GM12891 (cell line): ENCODE data around the gene ZDHHC3.

Source experiments
- DNase-seq: peaks from one replicate; pipeline ENCODE4 v3.0.0; 2011; ENCODE audit warnings: low spot score; ENCODE audit not compliant: insufficient read length
- FAIRE-seq: peaks from 2 replicates; lab custom pipeline; 2011; peaks lifted over from hg19 to GRCh38; lab: Jason Lieb, UNC
- PAX5 ChIP-seq: IDR thresholded peaks from 2 replicates; pipeline ENCODE4 v1.6.1; 2011; ENCODE audit warnings: low read length, moderate library complexity, mild to moderate bottlenecking; ENCODE audit not compliant: insufficient read depth, severe bottlenecking
- POLR2A ChIP-seq: IDR thresholded peaks from 2 replicates; pipeline ENCODE4 v1.6.1; 2011; ENCODE audit warnings: low read depth, low read length, control low read depth
- POLR2AphosphoS5 ChIP-seq: IDR thresholded peaks from 2 replicates; pipeline ENCODE4 v1.6.1; 2011; ENCODE audit warnings: low read depth, low read length, control low read depth
- POU2F2 ChIP-seq: IDR thresholded peaks from 2 replicates; pipeline ENCODE4 v1.6.1; 2011; ENCODE audit warnings: low read depth, mild to moderate bottlenecking, control low read depth, low read length, moderate library complexity
- SPI1 ChIP-seq: IDR thresholded peaks from 2 replicates; pipeline ENCODE4 v1.6.1; 2011; ENCODE audit warnings: low read depth, low read length, control low read depth
- TAF1 ChIP-seq: IDR thresholded peaks from 2 replicates; pipeline ENCODE4 v1.6.1; 2011; ENCODE audit warnings: low read depth, low read length, control low read depth

The ZDHHC3 gene

GRCh38 chr3:45010811-45011333 lies 34.9 kb upstream of the ZDHHC3 start:
- TF ChIP-seq POU2F2 (no peak), POLR2A (no peak), POLR2AphosphoS5 (no peak), TAF1 (no peak), PAX5 (no peak), SPI1 (no peak)
- FAIRE-seq, result no peak

GRCh38 chr3:45009868-45010267 lies 33.9 kb upstream of the ZDHHC3 start:
- DNase-seq, result no peak
- no peak for FAIRE-seq
- TF ChIP-seq POLR2AphosphoS5 (no peak), TAF1 (no peak), PAX5 (no peak), SPI1 (no peak), POU2F2 (no peak), POLR2A (no peak)

More at GRCh38 chr3:45010811-45011333, 34.9 kb upstream of the ZDHHC3 start:
- DNase-seq, result no peak

- FAIRE-seq, result no peak
- TF ChIP-seq POLR2AphosphoS5, result no peak
- no peak for TF ChIP-seq PAX5
- no peak for TF ChIP-seq TAF1
- no peak for TF ChIP-seq POU2F2
- TF ChIP-seq SPI1, result no peak
- no peak for TF ChIP-seq POLR2A
- DNase-seq, result no peak
Measured at GRCh38 chr3:45008117-45008516, 32.1 kb upstream of the ZDHHC3 start.

DNA sequence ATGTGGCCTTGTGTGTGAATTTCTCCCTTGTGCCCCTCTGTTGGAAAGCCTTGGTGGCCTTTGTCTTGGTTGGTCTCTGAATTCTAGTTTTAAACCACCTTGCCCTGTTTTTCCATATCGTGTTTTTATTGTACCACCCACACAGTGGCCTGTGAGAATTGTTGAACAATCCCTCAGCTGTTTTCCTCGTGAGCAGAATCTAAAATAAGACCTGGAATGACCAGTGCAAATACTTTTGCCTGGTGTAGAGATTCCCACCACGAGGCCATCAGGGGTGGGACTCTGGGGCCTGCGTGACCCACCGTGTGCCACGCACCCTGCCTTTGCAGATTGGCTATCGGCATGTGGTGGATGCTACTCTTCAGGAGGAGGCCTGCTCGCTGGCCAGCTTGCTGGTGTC lies 31.1 kb upstream of the ZDHHC3 start:
- no peak for DNase-seq
- no peak for FAIRE-seq
- TF ChIP-seq POLR2A (no peak), TAF1 (no peak), PAX5 (no peak), POLR2AphosphoS5 (no peak), SPI1 (no peak), POU2F2 (no peak)

DNA sequence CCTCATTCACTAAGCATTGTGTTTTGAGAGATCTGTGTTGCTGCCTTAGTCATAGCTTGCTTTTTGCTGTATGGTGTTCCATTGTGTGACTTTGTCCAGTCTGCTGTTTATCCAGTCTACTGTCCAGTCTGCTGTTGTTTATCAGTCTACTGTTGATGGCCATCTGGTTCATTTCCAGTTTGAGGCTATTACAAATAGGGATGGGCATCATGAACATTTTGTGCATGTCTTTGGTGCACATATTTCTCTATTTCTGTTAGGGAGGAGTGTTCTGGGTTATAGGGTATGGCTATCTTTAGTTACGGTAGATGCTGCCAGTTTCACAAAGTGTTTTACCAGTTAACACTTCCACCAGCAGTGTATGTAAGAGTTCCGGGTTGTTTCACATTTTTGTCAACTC lies 27.9 kb upstream of the ZDHHC3 start:
- no peak for FAIRE-seq
- no peak for TF ChIP-seq SPI1
- no peak for TF ChIP-seq POU2F2
- TF ChIP-seq TAF1, result no peak
- TF ChIP-seq PAX5, result no peak
- no peak for TF ChIP-seq POLR2AphosphoS5
- no peak for TF ChIP-seq POLR2A
- no peak for DNase-seq

DNA sequence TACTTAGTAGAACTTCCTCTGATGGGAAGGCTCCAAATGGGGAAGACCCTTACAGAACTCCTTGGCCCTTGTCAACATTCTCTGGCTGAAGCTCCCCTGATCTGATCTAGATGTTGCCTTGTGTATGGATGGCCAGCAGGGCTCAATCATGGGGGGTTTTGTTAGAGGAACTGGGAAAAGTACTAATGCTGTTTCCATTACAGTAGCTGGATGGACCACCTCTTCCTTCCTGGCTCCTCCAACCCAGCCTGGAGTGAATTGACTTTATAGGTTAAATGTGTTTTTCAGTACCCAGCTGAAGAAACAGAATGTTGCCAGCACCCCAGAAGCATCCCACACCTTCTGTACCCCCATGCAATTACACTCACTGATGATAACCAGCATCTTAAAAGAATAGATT lies 27.4 kb upstream of the ZDHHC3 start:
- TF ChIP-seq POU2F2 (no peak), POLR2AphosphoS5 (no peak), POLR2A (no peak)
- FAIRE-seq, result no peak

GRCh38 chr3:45002720-45003119 lies 26.7 kb upstream of the ZDHHC3 start:
- DNase-seq (no peak), FAIRE-seq (no peak)
- TF ChIP-seq SPI1 (no peak), POLR2A (no peak), POU2F2 (no peak), TAF1 (no peak), PAX5 (no peak), POLR2AphosphoS5 (no peak)

More for the DNA sequence above, 27.4 kb upstream of the ZDHHC3 start:
- no peak for DNase-seq

DNA sequence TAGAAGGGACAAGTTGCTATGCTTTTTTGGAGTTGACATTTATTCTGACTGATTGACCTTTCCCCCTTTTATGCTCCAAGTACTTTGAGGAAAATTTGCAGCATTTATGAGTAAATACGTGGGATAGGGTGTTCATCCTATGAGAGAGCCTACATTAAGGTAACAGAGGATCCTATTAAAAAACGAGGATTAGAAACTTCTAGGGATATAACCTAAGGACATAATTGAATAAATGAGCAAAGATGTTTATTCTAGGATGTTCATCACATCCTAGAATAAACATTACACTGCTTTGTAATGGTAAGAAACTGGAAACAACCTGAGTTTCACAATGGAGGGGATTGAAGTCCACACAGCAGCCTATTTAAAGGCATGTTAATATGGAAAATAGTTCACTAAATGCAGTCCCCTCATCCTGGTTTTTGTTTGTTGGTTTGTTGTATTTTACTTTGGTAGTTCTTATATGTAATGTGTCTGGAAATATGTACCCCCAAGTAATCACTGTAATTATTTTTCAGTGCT lies 26.2 kb upstream of the ZDHHC3 start:
- no peak for FAIRE-seq
- DNase-seq, result no peak
- TF ChIP-seq TAF1 (no peak), POLR2A (no peak), SPI1 (no peak), PAX5 (no peak), POU2F2 (no peak), POLR2AphosphoS5 (no peak)

- TF ChIP-seq TAF1 (no peak), POLR2A (no peak), PAX5 (no peak), SPI1 (no peak), POLR2AphosphoS5 (no peak), POU2F2 (no peak)
- no peak for FAIRE-seq
- DNase-seq, result no peak
Measured at GRCh38 chr3:45001738-45002137, 25.8 kb upstream of the ZDHHC3 start.

GRCh38 chr3:45000823-45001222 lies 24.8 kb upstream of the ZDHHC3 start:
- FAIRE-seq (no peak), DNase-seq (no peak)
- no peak for TF ChIP-seq POU2F2
- TF ChIP-seq POLR2AphosphoS5, result no peak
- TF ChIP-seq POLR2A, result no peak
